Measurements from ENCODE around the gene LRRC58.

Gene LRRC58

GRCh38 chr3:120368172-120368571 lies 19.0 kb upstream of the LRRC58 start:
- TF ChIP-seq SIN3A (IDR thresholded peaks at IDR 0.05; ENCODE audit: borderline replicate concordance, insufficient read depth, low read length) (no peak), TAF1 (IDR thresholded peaks at IDR 0.05; ENCODE audit: borderline replicate concordance, insufficient read depth, low read length) (no peak), FOXP2 (optimal IDR thresholded peaks at IDR 0.05; ENCODE audit: borderline replicate concordance, extremely low read depth, extremely low read length, insufficient read depth) (no peak), POLR2AphosphoS5 (IDR thresholded peaks at IDR 0.05; ENCODE audit: low read depth, low read length) (no peak)
- TF ChIP-seq, protein P1, sequence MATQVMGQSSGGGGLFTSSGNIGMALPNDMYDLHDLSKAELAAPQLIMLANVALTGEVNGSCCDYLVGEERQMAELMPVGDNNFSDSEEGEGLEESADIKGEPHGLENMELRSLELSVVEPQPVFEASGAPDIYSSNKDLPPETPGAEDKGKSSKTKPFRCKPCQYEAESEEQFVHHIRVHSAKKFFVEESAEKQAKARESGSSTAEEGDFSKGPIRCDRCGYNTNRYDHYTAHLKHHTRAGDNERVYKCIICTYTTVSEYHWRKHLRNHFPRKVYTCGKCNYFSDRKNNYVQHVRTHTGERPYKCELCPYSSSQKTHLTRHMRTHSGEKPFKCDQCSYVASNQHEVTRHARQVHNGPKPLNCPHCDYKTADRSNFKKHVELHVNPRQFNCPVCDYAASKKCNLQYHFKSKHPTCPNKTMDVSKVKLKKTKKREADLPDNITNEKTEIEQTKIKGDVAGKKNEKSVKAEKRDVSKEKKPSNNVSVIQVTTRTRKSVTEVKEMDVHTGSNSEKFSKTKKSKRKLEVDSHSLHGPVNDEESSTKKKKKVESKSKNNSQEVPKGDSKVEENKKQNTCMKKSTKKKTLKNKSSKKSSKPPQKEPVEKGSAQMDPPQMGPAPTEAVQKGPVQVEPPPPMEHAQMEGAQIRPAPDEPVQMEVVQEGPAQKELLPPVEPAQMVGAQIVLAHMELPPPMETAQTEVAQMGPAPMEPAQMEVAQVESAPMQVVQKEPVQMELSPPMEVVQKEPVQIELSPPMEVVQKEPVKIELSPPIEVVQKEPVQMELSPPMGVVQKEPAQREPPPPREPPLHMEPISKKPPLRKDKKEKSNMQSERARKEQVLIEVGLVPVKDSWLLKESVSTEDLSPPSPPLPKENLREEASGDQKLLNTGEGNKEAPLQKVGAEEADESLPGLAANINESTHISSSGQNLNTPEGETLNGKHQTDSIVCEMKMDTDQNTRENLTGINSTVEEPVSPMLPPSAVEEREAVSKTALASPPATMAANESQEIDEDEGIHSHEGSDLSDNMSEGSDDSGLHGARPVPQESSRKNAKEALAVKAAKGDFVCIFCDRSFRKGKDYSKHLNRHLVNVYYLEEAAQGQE (IDR thresholded peaks at IDR 0.05; ENCODE audit: insufficient read depth in 1 of 2, low read depth in 2 of 2, low read length in 2 of 2), result no peak

DNA sequence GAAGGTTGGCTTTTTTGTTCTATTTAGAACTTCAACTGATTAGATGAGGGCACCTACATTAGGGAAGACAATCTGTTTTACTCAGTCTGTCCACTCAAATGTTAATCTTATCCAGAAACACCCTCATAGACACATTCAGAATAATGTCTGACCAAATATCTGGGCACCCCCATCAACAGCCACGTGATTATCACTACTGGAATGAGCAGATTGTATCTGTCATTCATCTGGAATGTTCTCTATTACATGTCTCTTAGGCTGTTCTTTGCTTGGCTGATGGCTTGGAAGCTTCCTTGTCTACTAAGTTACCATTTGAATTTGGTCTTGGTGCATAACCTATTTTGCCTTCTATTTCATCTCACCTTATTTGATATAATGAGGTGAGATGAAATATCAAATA lies 15.7 kb upstream of the LRRC58 start:
- no peak for TF ChIP-seq FOXP2 (optimal IDR thresholded peaks at IDR 0.05; ENCODE audit: borderline replicate concordance, extremely low read depth, extremely low read length, insufficient read depth)
- TF ChIP-seq, protein P1 (IDR thresholded peaks at IDR 0.05; ENCODE audit: insufficient read depth in 1 of 2, low read depth in 2 of 2, low read length in 2 of 2), result no peak
- no peak for TF ChIP-seq TAF1 (IDR thresholded peaks at IDR 0.05; ENCODE audit: borderline replicate concordance, insufficient read depth, low read length)
- no peak for TF ChIP-seq SIN3A (IDR thresholded peaks at IDR 0.05; ENCODE audit: borderline replicate concordance, insufficient read depth, low read length)

- TF ChIP-seq TAF1 (IDR thresholded peaks at IDR 0.05; ENCODE audit: borderline replicate concordance, insufficient read depth, low read length) (no peak), POLR2AphosphoS5 (IDR thresholded peaks at IDR 0.05; ENCODE audit: low read depth, low read length) (no peak), FOXP2 (optimal IDR thresholded peaks at IDR 0.05; ENCODE audit: borderline replicate concordance, extremely low read depth, extremely low read length, insufficient read depth) (no peak), SIN3A (IDR thresholded peaks at IDR 0.05; ENCODE audit: borderline replicate concordance, insufficient read depth, low read length) (no peak)
- TF ChIP-seq, protein P1 (IDR thresholded peaks at IDR 0.05; ENCODE audit: insufficient read depth in 1 of 2, low read depth in 2 of 2, low read length in 2 of 2), result no peak
These were observed 14.9 kb upstream of the LRRC58 start for GRCh38 chr3:120364101-120364500.

DNA sequence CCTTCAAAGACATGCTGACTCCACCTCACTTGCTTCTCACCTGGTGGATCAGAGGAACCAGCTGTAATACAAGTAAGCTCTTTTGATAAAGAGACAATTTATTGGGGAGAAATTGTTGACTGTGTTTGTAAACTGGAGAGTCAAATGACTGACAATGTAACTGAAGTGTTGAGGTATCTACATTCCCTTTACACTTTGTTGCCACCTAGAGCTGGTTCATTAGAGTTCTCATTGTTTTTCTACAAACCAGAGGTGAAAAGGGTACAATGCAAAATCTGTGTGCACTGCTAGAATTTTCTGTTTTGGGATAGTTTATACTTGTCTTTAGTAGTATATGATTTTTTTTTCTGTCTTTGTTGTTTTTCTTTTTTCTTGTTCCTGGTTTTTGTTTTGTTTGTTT lies 8.7 kb upstream of the LRRC58 start:
- TF ChIP-seq FOXP2 (optimal IDR thresholded peaks at IDR 0.05; ENCODE audit: borderline replicate concordance, extremely low read depth, extremely low read length, insufficient read depth) (no peak), POLR2AphosphoS5 (IDR thresholded peaks at IDR 0.05; ENCODE audit: low read depth, low read length) (no peak), TAF1 (IDR thresholded peaks at IDR 0.05; ENCODE audit: borderline replicate concordance, insufficient read depth, low read length) (no peak), SIN3A (IDR thresholded peaks at IDR 0.05; ENCODE audit: borderline replicate concordance, insufficient read depth, low read length) (no peak)
- TF ChIP-seq, protein P1 (IDR thresholded peaks at IDR 0.05; ENCODE audit: insufficient read depth in 1 of 2, low read depth in 2 of 2, low read length in 2 of 2), result no peak

- TF ChIP-seq, protein P1 (IDR thresholded peaks at IDR 0.05; ENCODE audit: insufficient read depth in 1 of 2, low read depth in 2 of 2, low read length in 2 of 2), result no peak
- no peak for TF ChIP-seq TAF1 (IDR thresholded peaks at IDR 0.05; ENCODE audit: borderline replicate concordance, insufficient read depth, low read length)
- TF ChIP-seq POLR2AphosphoS5 (IDR thresholded peaks at IDR 0.05; ENCODE audit: low read depth, low read length), result no peak
- no peak for TF ChIP-seq SIN3A (IDR thresholded peaks at IDR 0.05; ENCODE audit: borderline replicate concordance, insufficient read depth, low read length)
These were observed 6.3 kb upstream of the LRRC58 start for GRCh38 chr3:120355486-120355885.
